ENCODE measurements around the gene EFNA2.
"Not testable (repeated sequence)": the region's sequence is repeated elsewhere in the genome, so short reads cannot be mapped to it uniquely, and the experiment has no call there.

EFNA2 gene

GRCh38 chr19:1317274-1318003 is 31.8 kb downstream of the EFNA2 start:
- DNase-seq (ENCODE audit: low read depth, low spot score): no peak

GRCh38 chr19:1318678-1319471 is 33.2 kb downstream of the EFNA2 start:
- no peak for DNase-seq (ENCODE audit: low read depth, low spot score)

- DNase-seq (ENCODE audit: low read depth, low spot score): not testable (repeated sequence)
Observed at GRCh38 chr19:1320282-1320650, 34.6 kb downstream of the EFNA2 start.

GRCh38 chr19:1321539-1321938 is 35.9 kb downstream of the EFNA2 start:
- no peak for DNase-seq (ENCODE audit: low read depth, low spot score)

- no peak for DNase-seq (ENCODE audit: low read depth, low spot score)
Observed at GRCh38 chr19:1322198-1322981, 36.7 kb downstream of the EFNA2 start.

GRCh38 chr19:1324249-1324805 is 38.7 kb downstream of the EFNA2 start:
- DNase-seq (ENCODE audit: low read depth, low spot score): no peak

GRCh38 chr19:1324806-1325567 is 39.3 kb downstream of the EFNA2 start:
- DNase-seq (ENCODE audit: low read depth, low spot score): no peak

DNA sequence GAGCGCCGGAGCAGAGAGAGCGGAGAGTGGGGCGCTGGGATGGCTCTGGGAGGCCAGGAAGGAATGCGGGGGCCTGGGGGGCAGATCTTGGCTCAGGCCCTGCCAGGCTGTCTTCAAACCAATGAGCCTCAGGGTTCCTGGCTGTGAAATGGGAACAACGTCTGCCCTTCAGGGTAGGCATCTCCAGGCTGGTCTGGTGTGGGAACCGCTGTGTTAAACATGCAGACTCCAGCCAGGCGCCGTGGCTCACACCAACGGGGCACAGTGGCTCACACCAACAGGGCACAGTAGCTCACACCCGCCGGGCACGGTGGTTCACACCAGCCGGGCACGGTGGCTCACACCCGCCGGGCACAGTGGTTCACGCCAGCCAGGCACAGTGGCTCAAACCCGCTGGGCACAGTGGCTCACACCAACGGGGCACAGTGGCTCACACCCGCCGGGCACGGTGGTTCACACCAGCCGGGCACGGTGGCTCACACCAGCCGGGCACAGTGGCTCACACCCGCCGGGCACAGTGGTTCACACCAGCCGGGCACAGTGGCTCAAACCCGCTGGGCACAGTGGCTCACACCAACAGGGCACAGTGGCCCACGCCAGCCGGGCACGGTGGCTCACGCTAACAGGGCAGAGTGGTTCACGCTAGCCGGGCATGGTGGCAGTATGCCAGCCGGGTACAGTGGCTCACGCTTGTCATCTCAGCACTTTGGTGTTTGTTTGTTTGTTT is 40.1 kb downstream of the EFNA2 start:
- DNase-seq (ENCODE audit: low read depth, low spot score): no peak

DNA sequence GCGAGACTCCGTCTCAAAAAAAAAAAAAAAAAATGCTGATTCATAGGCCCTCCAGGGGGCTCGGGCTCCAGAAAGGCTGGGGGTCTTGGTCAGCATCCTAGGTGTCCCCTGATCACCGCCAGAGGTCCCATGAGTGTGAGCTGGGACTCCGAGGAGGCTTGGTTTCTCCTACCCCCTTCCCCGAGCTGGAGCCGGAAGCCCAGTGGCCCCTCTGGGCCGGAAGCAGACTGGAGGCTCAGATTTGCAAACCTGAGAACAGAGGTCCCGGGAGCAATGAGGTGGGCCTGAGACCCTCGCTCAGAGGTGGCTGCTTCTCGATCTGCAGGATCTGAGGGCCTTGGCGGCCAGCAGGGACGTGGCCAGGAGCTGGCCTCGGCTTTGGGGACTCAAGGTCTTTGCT is 41.5 kb downstream of the EFNA2 start:
- DNase-seq (ENCODE audit: low read depth, low spot score): no peak

- not testable (repeated sequence) for DNase-seq (ENCODE audit: low read depth, low spot score)
Observed at GRCh38 chr19:1332208-1332607, 46.5 kb downstream of the EFNA2 start.

- DNase-seq (ENCODE audit: low read depth, low spot score): no peak
Observed at GRCh38 chr19:1336079-1336684, 50.5 kb downstream of the EFNA2 start.

- DNase-seq (ENCODE audit: low read depth, low spot score): no peak
Observed at GRCh38 chr19:1340681-1341469, 55.2 kb downstream of the EFNA2 start.

GRCh38 chr19:1343041-1343440 is 57.4 kb downstream of the EFNA2 start:
- no peak for DNase-seq (ENCODE audit: low read depth, low spot score)

- no peak for DNase-seq (ENCODE audit: low read depth, low spot score)
Observed at GRCh38 chr19:1349211-1349610, 63.5 kb downstream of the EFNA2 start.

- DNase-seq (ENCODE audit: low read depth, low spot score): no peak
Observed at GRCh38 chr19:1350867-1351266, 65.2 kb downstream of the EFNA2 start.

Data from activated naive CD8-positive, alpha-beta T cell treated with anti-CD3 and anti-CD28 coated beads, Interleukin-2, amount 50 U/mL, for 16 hours (primary cell).